GM21723 (cell line): Measurements from ENCODE around the gene MIA2.
"Not testable (repeated sequence)": the region's sequence is repeated elsewhere in the genome, so short reads cannot be mapped to it uniquely, and the experiment has no call there.

ENCODE experiments used
- ATAC-seq: cut with Tn5 transposase; IDR thresholded peaks from one replicate; pipeline ENCODE4 v1.9.1; 2021; ENCODE audit warnings: mild to moderate bottlenecking, moderate library complexity; ENCODE audit not compliant: unreplicated experiment

Gene MIA2

DNA sequence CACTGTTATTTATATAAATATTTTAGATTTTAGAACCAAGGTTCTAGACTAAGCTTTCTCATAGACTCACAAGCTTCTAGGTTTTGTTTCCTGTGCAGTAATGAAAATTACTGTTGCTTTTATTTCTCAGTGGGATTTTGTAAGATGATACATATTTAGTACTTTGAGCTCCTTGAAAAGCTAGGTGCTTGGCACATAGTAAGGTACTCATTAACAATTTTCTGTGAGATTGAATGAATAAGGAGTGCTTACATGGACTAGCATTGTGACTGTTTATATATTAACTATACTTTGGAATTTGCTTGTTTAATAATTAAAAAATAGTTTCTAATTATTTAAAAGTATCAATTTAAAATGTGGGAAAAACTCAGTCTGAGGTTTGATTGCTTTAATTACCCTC, 85.7 kb downstream of the MIA2 start:
- no peak for ATAC-seq

- no peak for ATAC-seq
These were observed 86.6 kb downstream of the MIA2 start for GRCh38 chr14:39320318-39320717.

GRCh38 chr14:39322807-39323206, 89.1 kb downstream of the MIA2 start:
- ATAC-seq = no peak

DNA sequence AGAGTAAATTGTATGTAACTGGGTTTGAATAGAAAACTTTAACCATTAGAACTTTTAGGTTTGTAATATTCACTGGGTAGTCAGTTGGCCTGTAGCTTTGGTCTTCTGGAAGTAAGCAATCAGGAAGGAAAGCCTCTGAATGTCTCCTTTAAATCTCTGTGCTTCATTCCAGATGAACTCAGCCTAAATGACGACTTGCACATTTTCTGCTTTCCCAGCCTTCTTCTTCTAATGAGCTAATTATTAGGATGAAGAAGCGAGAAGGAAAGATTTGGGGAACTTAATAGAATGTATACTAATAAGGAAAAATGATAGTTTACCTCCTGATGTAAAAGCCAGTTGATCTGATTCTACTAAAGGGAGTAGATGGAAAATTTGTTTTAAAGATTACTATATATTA, 90.4 kb downstream of the MIA2 start:
- no peak for ATAC-seq

- ATAC-seq = no peak
These were observed 105.3 kb downstream of the MIA2 start for GRCh38 chr14:39339003-39339402.

GRCh38 chr14:39341126-39341525, 107.4 kb downstream of the MIA2 start:
- not testable (repeated sequence) for ATAC-seq

- ATAC-seq = no peak
These were observed 109.1 kb downstream of the MIA2 start for GRCh38 chr14:39342768-39343167.

GRCh38 chr14:39343614-39344013, 109.9 kb downstream of the MIA2 start:
- ATAC-seq = no peak

- no peak for ATAC-seq
These were observed 117.2 kb downstream of the MIA2 start for GRCh38 chr14:39350866-39351265.

- no peak for ATAC-seq
These were observed 118.0 kb downstream of the MIA2 start for GRCh38 chr14:39351708-39352107.

DNA sequence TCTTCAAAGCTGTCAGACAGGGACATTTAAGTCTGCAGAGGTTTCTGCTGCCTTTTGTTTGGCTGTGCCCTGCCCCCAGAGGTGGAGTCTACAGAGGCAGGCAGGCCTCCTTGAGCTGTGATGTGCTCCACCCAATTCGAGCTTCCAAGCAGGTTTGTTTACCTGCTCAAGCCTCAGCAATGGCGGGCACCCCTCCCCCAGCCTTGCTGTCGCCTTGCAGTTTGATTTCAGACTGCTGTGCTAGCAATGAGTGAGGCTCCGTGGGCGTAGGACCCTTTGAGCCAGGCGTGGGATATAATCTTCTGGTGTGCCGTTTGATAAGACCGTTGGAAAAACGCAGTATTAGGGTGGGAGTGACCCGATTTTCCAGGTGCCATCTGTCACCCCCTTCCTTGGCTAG, 125.4 kb downstream of the MIA2 start:
- not testable (repeated sequence) for ATAC-seq

DNA sequence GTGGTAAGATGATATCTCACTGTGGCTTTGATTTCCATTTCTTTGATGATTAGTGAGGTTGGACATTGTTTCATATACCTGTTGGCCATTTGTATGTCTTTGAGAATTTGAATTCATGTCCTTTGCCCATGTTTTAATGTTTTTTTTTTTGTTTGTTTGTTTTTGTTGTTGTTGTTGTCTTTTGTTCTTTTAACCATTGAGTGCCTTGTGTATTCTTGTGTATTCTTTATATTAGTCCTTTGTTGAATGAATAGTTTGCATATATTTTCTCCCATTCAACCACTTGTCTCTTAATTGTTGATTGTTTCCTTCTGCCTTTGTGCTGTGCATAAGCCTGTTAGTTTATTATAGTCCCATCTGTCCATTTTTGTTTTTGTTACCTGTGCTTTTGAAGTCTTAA, 126.6 kb downstream of the MIA2 start:
- ATAC-seq = no peak

DNA sequence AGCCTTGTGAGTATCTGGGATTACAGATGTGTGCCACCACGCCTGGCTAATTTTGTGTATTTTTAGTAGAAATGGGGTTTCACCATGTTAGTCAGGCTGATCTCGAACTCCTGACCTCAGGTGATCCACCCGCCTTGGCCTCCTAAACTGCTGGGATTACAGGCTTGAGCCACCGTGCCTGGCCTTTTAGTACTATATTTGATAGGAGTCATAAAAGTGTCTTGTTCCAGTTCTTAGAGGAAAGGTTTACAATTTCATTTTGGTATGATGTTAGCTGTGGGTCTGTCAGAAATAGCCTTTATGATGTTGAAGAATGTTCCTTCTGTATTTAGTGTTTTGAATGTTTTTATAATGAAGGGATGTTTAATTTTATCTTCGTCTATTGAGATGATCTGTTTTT, 127.8 kb downstream of the MIA2 start:
- not testable (repeated sequence) for ATAC-seq

GRCh38 chr14:39364509-39364908, 130.8 kb downstream of the MIA2 start:
- ATAC-seq = no peak

DNA sequence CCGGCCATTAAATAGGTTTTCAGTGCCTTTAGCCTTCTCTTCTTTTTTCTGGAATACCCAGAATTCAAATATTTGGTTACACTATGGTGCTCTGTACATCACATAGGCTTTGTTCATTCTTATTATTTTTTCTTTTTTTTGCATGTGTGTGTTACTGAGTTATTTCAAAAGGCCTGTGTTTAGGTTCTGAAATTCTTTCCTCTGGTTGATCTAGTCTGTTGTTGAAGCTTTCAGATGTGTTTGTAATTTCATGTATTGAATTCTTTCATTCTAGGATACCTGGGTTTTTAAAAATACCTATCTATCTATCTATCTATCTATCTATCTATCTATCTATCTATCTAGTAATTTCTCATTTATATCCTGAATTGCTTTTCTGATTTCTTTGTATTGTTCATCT, 131.6 kb downstream of the MIA2 start:
- no peak for ATAC-seq

DNA sequence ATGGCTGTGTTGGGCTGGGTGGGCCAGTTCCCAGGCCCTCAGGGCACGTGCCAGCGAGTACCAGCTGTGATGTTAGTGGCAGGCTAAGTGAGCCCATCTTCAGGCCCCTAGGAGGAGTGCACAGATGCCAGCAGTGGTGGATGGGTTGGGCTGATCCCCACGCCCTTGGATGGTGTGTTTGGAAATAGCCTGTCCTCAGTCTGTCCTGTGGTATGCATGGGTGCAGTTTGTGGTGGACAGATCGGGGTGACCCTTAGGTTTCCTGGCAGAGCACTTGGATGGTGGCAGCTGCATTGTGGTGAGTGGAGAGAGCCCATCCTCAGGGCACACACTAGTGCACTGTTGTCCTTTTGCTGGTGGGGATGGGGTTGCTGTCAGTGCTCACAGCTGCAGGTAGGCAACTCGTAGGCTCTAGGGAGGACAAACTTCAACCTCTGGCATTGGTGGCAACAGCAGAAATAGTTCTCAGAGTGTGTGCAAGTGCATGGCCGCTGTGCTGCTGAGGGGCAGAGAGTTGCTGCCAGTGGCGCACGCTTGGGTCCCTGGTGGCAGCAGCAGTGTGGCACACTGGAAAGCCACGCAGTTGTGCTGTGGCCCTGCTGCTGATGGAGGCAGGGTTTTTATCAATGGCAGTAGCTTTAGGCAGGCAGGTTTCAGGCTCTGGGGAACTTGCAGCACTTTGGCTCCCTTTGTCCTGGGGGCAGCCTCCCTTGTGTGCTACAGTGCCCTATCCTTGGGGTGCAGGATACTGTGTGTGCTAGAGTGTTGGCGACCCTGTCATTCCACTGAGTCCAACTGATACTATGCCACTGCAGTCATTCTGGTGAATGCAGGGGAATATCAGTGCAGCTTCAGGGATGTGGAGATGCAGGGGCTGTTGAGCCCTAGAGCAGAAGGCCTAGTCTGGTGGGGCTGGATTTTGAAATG, 133.0 kb downstream of the MIA2 start:
- no peak for ATAC-seq

DNA sequence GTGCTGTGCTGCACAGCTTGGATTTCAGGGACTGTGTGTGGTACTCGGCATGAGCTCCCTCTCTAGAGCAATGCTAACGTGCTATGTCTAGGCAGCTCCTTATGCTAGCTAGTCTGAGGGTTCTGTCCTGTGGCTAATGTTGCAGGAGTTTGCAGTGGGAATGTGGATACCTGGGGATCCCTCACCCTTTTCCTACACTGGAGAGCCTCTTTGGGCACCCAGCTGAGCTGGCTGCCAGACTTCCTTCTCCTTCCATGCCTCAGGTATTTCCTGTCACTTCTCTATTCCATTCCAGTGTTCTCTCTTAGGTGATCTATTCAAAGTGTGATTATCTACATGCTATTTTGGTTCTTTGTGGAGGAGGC, 133.7 kb downstream of the MIA2 start:
- no peak for ATAC-seq

DNA sequence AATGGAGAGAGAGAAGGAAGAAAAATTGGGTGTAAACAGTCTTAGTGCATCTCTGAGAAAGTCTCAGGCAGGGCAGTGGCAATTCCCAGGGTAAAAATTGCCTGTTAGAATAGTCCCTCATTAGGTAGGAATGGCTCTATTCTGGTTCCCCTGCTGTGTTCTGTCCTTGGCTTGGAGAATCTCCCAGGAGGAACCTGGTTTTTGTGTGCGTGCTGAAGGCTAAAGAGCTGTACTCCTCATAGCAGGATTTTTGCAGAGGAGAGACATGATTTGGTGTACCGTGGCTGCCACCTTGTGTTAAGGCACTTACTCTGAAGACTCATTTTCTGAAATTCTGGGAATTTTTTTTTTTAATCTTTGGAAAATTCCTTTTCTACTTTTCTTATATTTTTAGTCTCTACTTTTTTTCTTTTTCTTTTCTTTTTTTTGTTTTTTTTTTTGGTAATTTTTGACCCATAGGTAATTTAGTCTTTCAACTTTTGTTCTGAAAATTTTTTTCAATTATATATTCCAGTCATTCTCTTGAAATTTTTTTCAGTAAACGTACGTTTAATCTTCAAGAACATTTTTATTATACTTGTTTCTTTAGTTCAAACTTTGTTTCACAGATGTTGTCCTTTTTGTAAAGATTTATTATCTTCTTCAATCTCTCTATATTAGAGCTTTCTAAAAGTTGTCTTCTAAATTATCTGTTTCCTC, 134.7 kb downstream of the MIA2 start:
- ATAC-seq = no peak

GRCh38 chr14:39369029-39369428, 135.3 kb downstream of the MIA2 start:
- ATAC-seq = no peak

DNA sequence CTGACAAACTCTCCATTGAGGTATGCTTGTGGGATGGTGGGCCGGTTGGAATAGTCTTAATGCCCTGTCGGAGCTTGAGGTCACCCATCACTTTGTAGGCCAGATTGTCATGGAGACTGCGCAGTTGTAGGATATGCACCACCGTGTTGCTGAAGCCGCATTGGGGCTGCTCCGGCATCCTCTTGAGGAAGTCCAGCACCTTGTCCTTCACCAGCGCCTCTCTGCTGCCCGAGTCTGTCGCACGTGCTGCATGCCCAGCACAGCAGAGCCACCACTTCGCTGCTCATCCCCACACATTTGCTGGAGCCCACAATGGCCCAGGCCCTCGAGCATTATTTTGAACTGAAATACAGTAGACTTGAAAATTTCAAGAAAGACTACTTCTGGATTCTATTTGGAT, 136.7 kb downstream of the MIA2 start:
- no peak for ATAC-seq

GRCh38 chr14:39372656-39373055, 138.9 kb downstream of the MIA2 start:
- no peak for ATAC-seq

DNA sequence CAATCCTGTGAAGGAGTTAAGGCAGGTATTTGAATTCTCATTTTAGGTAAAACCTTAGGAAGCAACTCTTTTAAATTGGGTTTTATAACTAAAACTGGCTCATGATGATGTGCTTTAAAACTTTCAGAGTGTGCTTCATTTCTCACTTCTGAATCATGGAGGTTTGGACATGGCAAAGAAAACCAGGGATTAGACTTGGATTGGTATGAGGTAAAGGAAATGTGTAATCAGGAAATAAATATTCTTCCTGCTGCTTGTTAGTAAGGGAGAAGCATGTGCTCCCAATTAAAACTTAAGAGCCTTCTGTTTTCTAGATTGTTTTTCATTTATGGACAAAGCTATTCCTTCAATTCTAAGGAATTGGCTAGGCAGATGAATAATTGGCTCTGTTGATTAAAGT, 141.1 kb downstream of the MIA2 start:
- no peak for ATAC-seq
